NCI-H1930 (cell line): ENCODE data around the gene RANBP3.
"Not testable (repeated sequence)": the region's sequence is repeated elsewhere in the genome, so short reads cannot be mapped to it uniquely, and the experiment has no call there.

Source experiments
- DNase-seq, 2 experiments: peaks; one replicate each; lab custom pipeline; 2025; lab: John Stamatoyannopoulos, UW

Gene RANBP3

DNA sequence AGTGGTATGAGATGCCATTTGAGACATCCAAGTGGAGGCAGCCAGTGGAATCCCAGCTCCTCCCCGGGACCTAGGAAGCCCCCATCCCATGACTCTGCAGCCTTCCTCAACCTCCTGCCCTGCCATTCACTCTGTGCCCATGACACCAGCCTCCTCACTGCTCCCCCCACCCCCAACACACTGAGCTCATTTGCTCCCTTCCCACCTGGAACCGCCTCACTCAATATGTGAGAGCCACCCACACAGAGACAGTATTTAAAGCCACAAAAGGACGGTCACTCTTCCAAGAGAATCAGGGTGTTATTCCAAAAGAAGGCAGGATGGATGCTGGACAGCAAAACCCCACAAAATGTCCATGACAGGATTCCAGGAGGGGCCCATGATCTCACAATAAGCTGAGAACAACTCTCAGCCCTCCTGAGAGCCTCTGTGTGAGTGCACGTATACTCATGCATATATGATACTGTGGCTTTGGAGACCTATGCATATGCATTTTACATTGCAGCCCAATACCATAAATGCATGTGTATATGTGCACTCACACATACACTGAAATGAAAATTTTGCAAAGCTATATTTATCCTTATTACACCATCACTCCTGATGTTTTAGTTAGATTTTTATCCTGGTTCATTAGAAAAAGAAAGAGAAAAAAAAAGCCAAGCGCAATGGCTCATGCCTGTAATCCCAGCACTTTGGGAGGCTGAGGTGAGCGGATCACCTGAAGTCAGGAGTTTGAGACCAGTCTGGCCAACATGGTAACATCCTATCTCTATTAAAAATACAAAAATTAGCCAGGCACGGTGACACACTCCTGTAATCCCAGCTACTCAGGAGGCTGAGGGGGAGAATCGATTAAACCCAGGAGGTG lies 10.8 kb upstream of the RANBP3 start:
- DNase-seq, result no peak

DNA sequence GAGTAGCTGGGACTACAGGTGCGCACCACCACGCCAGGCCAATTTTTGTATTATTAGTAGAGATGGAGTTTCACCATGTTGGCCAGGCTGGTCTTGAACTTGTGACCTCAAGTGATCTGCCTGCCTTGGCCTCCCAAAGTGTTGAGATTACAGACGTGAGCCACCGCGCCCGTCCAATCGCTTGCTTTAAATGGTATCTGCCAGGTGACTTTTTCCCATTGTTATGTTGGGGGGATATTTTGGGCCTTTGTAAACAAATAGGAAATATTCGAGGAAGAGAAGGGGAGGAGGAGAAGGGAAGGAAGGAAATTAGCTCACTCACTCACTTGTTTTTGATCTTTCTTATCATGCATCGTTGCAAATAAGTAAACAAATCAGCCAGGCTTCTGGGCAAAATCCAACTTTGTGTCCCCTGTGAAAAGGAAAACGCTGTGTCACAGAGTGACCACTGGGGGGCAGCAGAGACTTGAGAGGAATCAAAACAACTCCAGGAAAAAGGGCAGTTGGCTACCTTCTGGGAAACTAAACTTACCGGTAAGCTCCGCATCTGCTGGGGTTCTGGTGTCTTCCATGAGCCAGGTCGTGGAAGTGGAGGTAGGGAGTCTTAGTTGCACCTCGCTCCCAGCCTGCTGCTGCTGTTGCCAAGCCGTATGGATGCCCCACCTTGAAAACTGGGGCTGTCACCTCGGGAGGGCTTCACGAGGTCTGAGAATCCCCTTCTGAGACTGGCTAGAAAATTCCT lies 9.3 kb upstream of the RANBP3 start:
- DNase-seq, result peak; percentile 27 to 60

DNA sequence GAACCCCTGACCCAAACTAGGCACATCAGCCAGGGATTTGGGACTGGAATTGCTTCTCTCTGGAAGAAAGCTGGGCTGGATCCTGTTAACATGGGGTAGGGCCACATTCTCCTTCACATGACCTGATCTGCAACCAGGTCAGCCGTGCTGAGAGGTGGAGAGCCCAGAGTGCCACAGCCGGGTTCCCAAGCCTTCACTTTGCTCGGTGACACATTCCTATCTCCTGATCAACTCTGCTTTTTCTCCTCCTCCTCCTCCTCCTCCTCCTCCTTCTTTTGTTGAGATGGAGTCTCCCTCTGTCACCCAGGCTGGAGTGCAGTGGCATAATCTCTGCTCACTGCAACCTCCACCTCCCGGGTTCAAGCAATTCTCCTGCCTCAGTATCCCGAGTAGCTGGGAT lies 7.9 kb upstream of the RANBP3 start:
- not testable (repeated sequence) for DNase-seq

DNA sequence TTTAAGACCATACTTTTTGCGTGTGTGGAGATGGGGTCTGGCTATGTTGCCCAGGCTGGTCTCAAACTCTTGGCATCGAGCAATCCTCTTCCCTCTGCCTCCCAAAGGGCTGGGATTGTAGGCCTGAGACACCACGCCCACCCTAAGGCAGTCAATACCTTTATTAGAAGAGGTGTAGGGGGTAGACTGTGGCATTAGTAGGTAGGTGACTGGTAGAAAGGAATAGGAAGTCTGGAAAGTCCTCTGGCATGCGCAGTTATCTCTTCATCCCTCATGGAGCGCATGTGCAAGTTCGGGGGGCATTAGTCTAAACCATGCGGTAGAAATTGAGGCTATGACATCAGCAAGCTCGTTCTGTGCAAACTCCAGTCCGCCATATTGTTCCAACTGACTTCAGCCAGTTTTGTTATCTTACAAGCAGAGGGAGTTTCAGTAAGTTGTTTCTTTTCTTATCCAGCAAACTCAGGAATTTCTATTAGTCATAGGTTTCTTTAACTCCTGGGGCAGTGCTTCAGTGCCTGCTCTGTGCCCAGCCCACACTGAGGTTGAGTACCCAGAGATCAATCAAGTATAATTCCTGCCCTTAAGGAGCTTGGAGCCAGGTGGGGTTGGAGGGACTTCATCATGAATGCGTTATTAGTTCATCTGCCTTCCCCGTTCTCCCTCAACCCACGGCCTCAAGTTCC lies 7.3 kb upstream of the RANBP3 start:
- DNase-seq, result no peak

DNA sequence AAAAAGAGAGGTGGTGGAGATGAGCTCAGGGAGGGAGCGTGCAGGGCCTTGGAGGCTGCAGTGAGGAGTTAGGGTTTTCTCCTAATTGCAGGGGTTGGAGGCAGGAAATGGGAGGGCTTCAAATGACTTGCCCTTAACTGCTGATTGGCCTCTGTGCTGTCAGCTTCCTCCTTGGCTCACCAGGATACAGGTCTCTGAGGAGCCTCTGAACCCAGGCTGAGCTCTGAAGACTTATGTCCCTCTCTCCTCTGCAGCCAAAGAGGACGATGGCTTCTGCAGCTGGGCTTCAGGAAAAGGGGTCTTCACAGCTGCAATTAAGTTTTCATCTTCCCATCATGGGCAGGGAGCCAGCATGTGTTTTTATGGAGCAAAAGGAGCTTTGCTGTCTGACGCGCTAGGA lies 6.7 kb upstream of the RANBP3 start:
- no peak for DNase-seq

- no peak for DNase-seq
Observed at GRCh38 chr19:5983367-5983955, 5.5 kb upstream of the RANBP3 start.

DNA sequence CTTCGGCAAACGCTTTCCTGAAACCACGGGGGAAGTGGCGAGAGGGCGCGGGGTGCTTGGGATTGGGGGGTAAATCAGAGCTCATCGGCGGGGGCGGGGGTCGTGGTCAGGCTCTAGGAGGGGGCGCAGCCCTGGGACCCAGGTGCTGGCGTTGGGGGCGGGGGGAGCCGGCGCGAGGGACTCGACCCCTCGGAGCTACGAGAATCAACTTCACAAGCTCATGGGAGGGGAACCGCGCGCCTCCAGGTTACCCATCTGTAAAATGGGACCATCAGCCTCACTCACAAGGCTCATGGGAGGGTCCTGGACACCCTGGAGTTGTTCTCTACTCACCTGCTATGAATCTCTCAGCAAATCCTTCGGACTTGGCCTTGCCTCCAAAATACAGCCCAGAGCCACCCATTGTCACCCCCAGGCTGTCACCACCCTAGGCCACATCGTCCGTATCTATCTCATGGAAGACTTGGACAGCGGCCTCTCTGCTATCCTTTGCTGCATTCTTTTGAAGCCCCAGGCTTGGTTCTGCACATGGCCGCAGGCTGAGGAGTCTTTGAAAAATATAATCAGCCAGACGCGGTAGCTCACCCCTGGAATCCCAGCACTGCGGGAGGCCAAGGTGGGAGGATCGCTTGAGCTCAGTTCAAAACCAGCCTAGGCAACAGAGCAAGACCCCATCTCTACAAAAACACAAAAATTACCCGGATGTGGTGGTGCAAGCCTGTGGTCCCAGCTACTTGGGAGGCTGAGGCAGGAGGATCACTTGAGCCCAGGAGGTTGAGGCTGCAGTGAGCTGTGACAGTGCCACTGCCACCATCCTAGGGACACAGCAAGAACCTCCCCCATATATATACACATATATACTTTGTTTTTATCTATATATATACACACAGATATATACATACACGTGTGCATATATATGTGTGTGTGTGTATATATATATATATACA lies 939 bp upstream of the RANBP3 start:
- DNase-seq, result no peak

DNA sequence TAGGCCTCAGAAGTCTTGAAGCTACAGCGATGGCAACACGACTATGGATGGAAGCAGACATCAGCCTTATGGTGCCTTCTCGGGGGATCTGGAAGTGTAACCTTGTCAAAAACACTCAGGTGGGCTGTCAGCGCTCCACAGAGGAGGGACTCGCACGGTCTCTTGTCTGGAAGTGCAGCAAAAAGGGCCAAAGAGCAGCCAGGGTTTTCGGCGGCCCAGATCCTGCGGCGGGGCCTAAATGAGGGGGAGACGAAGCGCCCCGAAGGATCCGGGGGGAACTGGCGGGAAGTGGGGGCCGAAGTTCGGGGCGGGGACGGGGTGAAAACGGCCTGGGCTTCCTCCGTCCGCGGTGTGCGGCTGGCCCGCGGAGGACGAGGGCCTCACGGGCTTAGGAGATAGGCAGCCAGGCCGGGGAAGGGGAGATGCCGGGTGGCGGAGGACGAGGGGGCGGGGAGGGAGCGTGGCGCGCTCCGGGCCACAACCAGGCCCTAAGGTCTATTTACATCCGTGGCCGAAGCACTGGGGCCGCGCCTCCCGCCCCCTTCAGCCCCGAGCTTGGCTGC lies 637 bp downstream of the RANBP3 start:
- DNase-seq, result no peak

DNA sequence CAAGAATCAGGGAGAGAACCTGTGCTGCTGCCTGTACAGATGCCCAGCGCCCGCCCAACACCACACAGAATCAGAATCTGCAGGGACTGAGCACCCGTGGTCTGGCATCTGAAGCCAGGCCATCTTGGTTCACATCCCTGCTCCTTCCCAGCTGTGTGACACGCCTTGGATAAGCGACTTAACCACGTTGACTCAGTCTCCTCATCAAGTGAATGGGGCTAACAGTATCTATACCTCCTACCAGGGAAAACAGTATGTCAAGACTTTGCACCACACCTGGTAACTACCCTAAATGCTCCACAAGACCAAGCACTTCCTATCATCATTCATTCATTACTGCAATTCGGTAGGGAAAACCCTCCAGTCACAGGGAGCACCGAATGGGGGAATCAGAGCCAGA lies 1.2 kb downstream of the RANBP3 start:
- no peak for DNase-seq

GRCh38 chr19:5975388-5975728 lies 2.6 kb downstream of the RANBP3 start:
- DNase-seq, result no peak

- DNase-seq, result no peak
Observed at GRCh38 chr19:5974721-5975387, 3.1 kb downstream of the RANBP3 start.

- no peak for DNase-seq
Observed at GRCh38 chr19:5973867-5974635, 3.9 kb downstream of the RANBP3 start.

GRCh38 chr19:5973376-5973775 lies 4.6 kb downstream of the RANBP3 start:
- no peak for DNase-seq

- DNase-seq, result no peak
Observed at GRCh38 chr19:5972355-5972731, 5.6 kb downstream of the RANBP3 start.

GRCh38 chr19:5971714-5972354 lies 6.1 kb downstream of the RANBP3 start:
- DNase-seq, result no peak

DNA sequence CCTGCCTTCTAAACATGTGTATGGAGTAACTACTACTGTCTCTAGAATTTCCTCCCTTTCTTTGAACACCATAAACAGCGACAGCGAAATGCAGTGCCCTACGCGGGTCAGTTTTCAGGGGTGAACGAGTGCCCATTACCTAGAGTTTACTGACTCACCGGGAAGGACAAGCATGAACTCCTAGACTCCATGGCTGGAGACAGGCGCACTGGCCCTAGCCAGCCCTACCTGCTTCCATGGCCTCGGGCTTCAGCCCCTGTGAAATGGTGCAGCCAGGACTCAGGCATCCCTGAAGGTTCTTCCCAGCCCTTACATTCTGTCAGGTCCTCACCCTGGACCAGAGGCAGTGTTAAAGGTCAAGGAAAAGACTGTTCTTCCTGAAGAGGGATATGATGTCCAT lies 8.5 kb downstream of the RANBP3 start:
- no peak for DNase-seq

- no peak for DNase-seq
Observed at GRCh38 chr19:5968431-5969373, 9.2 kb downstream of the RANBP3 start.

DNA sequence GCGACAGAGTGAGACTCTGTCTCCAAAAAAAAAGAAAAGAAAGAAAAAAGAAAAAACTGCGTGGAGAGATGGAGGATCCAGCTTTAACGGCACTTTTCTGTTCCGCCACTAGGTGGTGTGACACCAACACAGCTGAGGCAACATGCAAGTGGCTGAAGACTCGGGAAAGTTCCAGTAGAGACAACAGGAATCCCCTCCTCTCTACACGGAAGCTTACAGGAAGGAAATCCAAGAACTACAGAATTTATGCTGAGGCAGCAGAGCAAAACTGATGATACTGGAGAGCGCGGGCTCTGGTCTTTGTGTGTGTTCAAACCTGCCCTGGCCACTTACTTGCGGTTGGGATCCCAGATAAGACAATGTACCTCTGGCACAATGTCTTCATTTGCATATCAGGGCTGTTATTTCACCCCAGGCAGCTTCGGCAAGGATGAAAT lies 9.9 kb downstream of the RANBP3 start:
- peak in 1 of 2 experiments; percentile 23 for DNase-seq
